ENCODE measurements around the gene PRPF6. TPM values are rescaled to one million over a fixed set of nuclear protein-coding genes. Genes with fewer than 3 reads are reported as not detected.

The PRPF6 gene
- total RNA-seq, 6 donors from 2014 or later = 60.5 to 113 (median 68.0) TPM

GRCh38 chr20:64052326-64052722, 71.4 kb downstream of the PRPF6 start:
- 67% methylated on average over 8 of the region's 10 CpGs; no CpG with 5 or more reads in 1 of the 2 donors for WGBS, 2 donors
- TF ChIP-seq POLR2AphosphoS5 (IDR thresholded peaks at IDR 0.05) = no peak
- no peak for ATAC-seq (ENCODE audit: low FRiP score in 2 of 2)
- DNase-seq = peak in 1 of 2 donors; percentile 67
- peak overlapping the region; percentile 88 to 93 (median 90) for H3K27ac ChIP-seq
- H3K36me3 ChIP-seq = peaks cover 0 to 9% (median 3%) of the 10 kb centered on the region in 4 donors
- no peak overlapping the region for H3K4me3 ChIP-seq
- H3K9me3 ChIP-seq = no peaks in the 10 kb centered on the region
- H3K27me3 ChIP-seq = peaks cover 0 to 30% (median 13%) of the 10 kb centered on the region in 4 donors
- H3K4me1 ChIP-seq = peaks cover 34 to 81% (median 56%) of the 10 kb centered on the region in 4 donors

GRCh38 chr20:64052987-64053840, 72.3 kb downstream of the PRPF6 start:
- H3K9me3 ChIP-seq = no peaks in the 10 kb centered on the region
- ATAC-seq (ENCODE audit: low FRiP score in 2 of 2) (no peak), DNase-seq (no peak)
- peaks cover 0 to 24% (median 10%) of the 10 kb centered on the region in 4 donors for H3K27me3 ChIP-seq
- H3K4me1 ChIP-seq = peaks cover 38 to 85% (median 65%) of the 10 kb centered on the region in 4 donors
- H3K4me3 ChIP-seq = peak overlapping the region in 2 of 4 donors; percentile 13 to 14
- H3K27ac ChIP-seq = peak overlapping the region; percentile 88 to 93 (median 90)
- WGBS, 2 donors = 74 to 77% methylated on average over 8 to 33 of the region's 33 CpGs
- no peaks in the 10 kb centered on the region for H3K36me3 ChIP-seq
- TF ChIP-seq EP300 (IDR thresholded peaks at IDR 0.05) (no peak), POLR2AphosphoS5 (IDR thresholded peaks at IDR 0.05) (no peak), CTCF (IDR thresholded peaks at IDR 0.05) (no peak), POLR2A (IDR thresholded peaks at IDR 0.05) (no peak)

- peaks cover 43 to 78% (median 64%) of the 10 kb centered on the region in 4 donors for H3K4me1 ChIP-seq
- 14 to 24% methylated on average over 8 to 16 of the region's 17 CpGs for WGBS, 2 donors
- no peaks in the 10 kb centered on the region for H3K36me3 ChIP-seq
- H3K4me3 ChIP-seq = peak overlapping the region in 3 of 4 donors; percentile 14 to 18 (median 14)
- H3K27me3 ChIP-seq = peaks cover 0 to 16% (median 6%) of the 10 kb centered on the region in 4 donors
- TF ChIP-seq CTCF (IDR thresholded peaks at IDR 0.05) = peak in 3 of 6 experiments; percentile 10 to 50 (median 33)
- peak in 2 of 4 donors; percentile 13 to 40 for TF ChIP-seq POLR2A (IDR thresholded peaks at IDR 0.05)
- peak; percentile 35 to 44 for TF ChIP-seq POLR2AphosphoS5 (IDR thresholded peaks at IDR 0.05)
- TF ChIP-seq EP300 (IDR thresholded peaks at IDR 0.05) = peak in 2 of 4 donors; percentile 28 to 52
- ATAC-seq (ENCODE audit: low FRiP score in 2 of 2) (peak in 1 of 2 donors; percentile 2), DNase-seq (peak in 1 of 2 donors; percentile 50)
- H3K9me3 ChIP-seq = no peaks in the 10 kb centered on the region
- peak overlapping the region; percentile 88 to 93 (median 90) for H3K27ac ChIP-seq
Observed at GRCh38 chr20:64053841-64054661, 73.1 kb downstream of the PRPF6 start.

GRCh38 chr20:64055396-64055892, 74.5 kb downstream of the PRPF6 start:
- DNase-seq (no peak), ATAC-seq (ENCODE audit: low FRiP score in 2 of 2) (no peak)
- Histone ChIP-seq H3K27ac (peak overlapping the region; percentile 85 to 93 (median 90)), H3K4me3 (no peak overlapping the region), H3K27me3 (peaks cover 0 to 9% (median under 1%) of the 10 kb centered on the region in 4 donors), H3K4me1 (peaks cover 35 to 68% (median 54%) of the 10 kb centered on the region in 4 donors), H3K9me3 (no peaks in the 10 kb centered on the region), H3K36me3 (no peaks in the 10 kb centered on the region)
- no peak for TF ChIP-seq CTCF (IDR thresholded peaks at IDR 0.05)
- 51 to 57% methylated on average over 5 to 8 of the region's 9 CpGs for WGBS, 2 donors

All from upper lobe of left lung (tissue), 6 donors.